CD14-positive monocyte (primary cell): ENCODE results near the gene CCDC15. TPM values are rescaled to one million over a fixed set of nuclear protein-coding genes. Genes with fewer than 3 reads are reported as not detected.

Experiments used
- DNase-seq, 3 donors: peaks; one replicate each; pipeline ENCODE4 v3.0.0-alpha.2; 2011 to 2022
- H2AFZ ChIP-seq: 2 replicates; pipeline ENCODE4 v1.6.0; 2012; ENCODE audit warnings: mild to moderate bottlenecking, low read depth, low read length, inconsistent platforms; ENCODE audit not compliant: insufficient read depth, poor library complexity, severe bottlenecking
- H3K27ac ChIP-seq, 2 donors: 1 replicate in 1 of 2; 2 replicates in 1 of 2; pipeline ENCODE4 v1.5.1; 2012 to 2013; ENCODE audit warnings: low read length in 2 of 2, control low read depth in 1 of 2, inconsistent platforms in 1 of 2, low read depth in 1 of 2, mild to moderate bottlenecking in 1 of 2
- H3K27me3 ChIP-seq, 2 donors: one replicate each; pipeline versions ENCODE4 v1.6.0 to v1.6.1; 2011 to 2013; ENCODE audit warnings: low read length in 2 of 2; ENCODE audit not compliant: control insufficient read depth in 2 of 2, insufficient read depth in 2 of 2
- H3K36me3 ChIP-seq, 2 donors: replicated peaks in 1 of 2; 1 replicate in 1 of 2; 2 replicates in 1 of 2; pipeline versions ENCODE4 v1.5.1 to v1.6.1; 2012 to 2013; ENCODE audit warnings: low read length in 2 of 2, control low read depth in 1 of 2, inconsistent platforms in 1 of 2, mild to moderate bottlenecking in 1 of 2; ENCODE audit not compliant: insufficient read depth in 2 of 2, control insufficient read depth in 1 of 2
- H3K4me1 ChIP-seq, 2 donors: 1 replicate in 1 of 2; 2 replicates in 1 of 2; pipeline versions ENCODE4 v1.5.1 to v1.6.1; 2012 to 2013; ENCODE audit warnings: low read length in 2 of 2, control low read depth in 1 of 2, inconsistent platforms in 1 of 2, mild to moderate bottlenecking in 1 of 2, moderate library complexity in 1 of 2; ENCODE audit not compliant: insufficient read depth in 2 of 2, control insufficient read depth in 1 of 2
- H3K4me2 ChIP-seq: replicated peaks from 2 replicates; pipeline ENCODE3; 2012; ENCODE audit warnings: low read length, moderate library complexity, mild to moderate bottlenecking; ENCODE audit not compliant: poor library complexity, severe bottlenecking; ENCODE audit errors: extremely low read depth
- H3K4me3 ChIP-seq, 3 experiments: fragments of 200-600 bp in 1 of 3; sonication (generic) in 1 of 3; replicated peaks in 1 of 3; 1 replicate in 2 of 3; 2 replicates in 1 of 3; pipeline ENCODE4 v1.5.1; 2011 to 2013; ENCODE audit warnings: low read length in 3 of 3, mild to moderate bottlenecking in 3 of 3, control low read depth in 2 of 3, low read depth in 2 of 3, inconsistent platforms in 1 of 3, moderate library complexity in 1 of 3
- H3K79me2 ChIP-seq: 2 replicates; pipeline ENCODE4 v1.6.0; 2012; ENCODE audit warnings: mild to moderate bottlenecking, control low read depth, inconsistent platforms, low read length, moderate library complexity; ENCODE audit not compliant: insufficient read depth
- H3K9ac ChIP-seq: 2 replicates; pipeline ENCODE4 v1.6.0; 2017; ENCODE audit warnings: low read length, mild to moderate bottlenecking; ENCODE audit not compliant: insufficient read depth, poor library complexity, severe bottlenecking
- H3K9me3 ChIP-seq, 2 donors: replicated peaks in 1 of 2; 1 replicate in 1 of 2; 2 replicates in 1 of 2; pipeline versions ENCODE4 v1.5.1 to v1.6.1; 2012 to 2013; ENCODE audit warnings: low read length in 2 of 2, control low read depth in 1 of 2; ENCODE audit not compliant: control insufficient read depth in 1 of 2, insufficient read depth in 1 of 2
- H4K20me1 ChIP-seq: 2 replicates; pipeline ENCODE4 v1.6.0; 2012; ENCODE audit warnings: mild to moderate bottlenecking, low read length, control low read depth, moderate library complexity; ENCODE audit not compliant: insufficient read depth
- H3K27ac Mint-ChIP-seq, 7 donors: one replicate each; pipeline ENCODE4 v1.8.0; 2020; ENCODE audit warnings: mild to moderate bottlenecking in 7 of 7, mixed read lengths in 7 of 7, moderate library complexity in 6 of 7, inconsistent platforms in 2 of 7
- H3K27me3 Mint-ChIP-seq, 3 donors: one replicate each; pipeline ENCODE4 v1.8.0; 2021 to 2022; ENCODE audit warnings: low read depth in 3 of 3, mild to moderate bottlenecking in 3 of 3, mixed read lengths in 3 of 3, moderate library complexity in 3 of 3, inconsistent platforms in 1 of 3
- H3K36me3 Mint-ChIP-seq, 2 donors: one replicate each; pipeline ENCODE4 v1.8.0; 2020; ENCODE audit warnings: mixed read lengths in 2 of 2, inconsistent platforms in 1 of 2, mild to moderate bottlenecking in 1 of 2
- H3K4me1 Mint-ChIP-seq: one replicate; pipeline ENCODE4 v1.8.0; 2020; ENCODE audit warnings: mild to moderate bottlenecking, mixed read lengths
- H3K4me3 Mint-ChIP-seq, 2 donors: one replicate each; pipeline ENCODE4 v1.8.0; 2020; ENCODE audit warnings: mild to moderate bottlenecking in 2 of 2, mixed read lengths in 2 of 2, moderate library complexity in 1 of 2
- H3K9me3 Mint-ChIP-seq, 7 donors: one replicate each; pipeline ENCODE4 v1.8.0; 2020 to 2022; ENCODE audit warnings: mixed read lengths in 7 of 7, mild to moderate bottlenecking in 6 of 7, moderate library complexity in 6 of 7, inconsistent platforms in 2 of 7
- CTCF ChIP-seq: fragments of 200-600 bp; IDR thresholded peaks from one replicate; pipeline ENCODE4 v1.8.0; 2022; ENCODE audit warnings: antibody characterized with exemption, mild to moderate bottlenecking
- WGBS: methylation state at CpG from one replicate; pipeline ENCODE4 v1.1.5; 2013; ENCODE audit warnings: missing lambda C conversion rate; ENCODE audit not compliant: insufficient coverage; 5-methylcytosine and 5-hydroxymethylcytosine counted together
- intact Hi-C, 2 donors: fragments of 100-400 bp; cut with micrococcal nuclease; formaldehyde crosslinking; loops; one replicate each; pipeline versions ENCODE4 v1.15.0 to v1.15.1; 2023
- polyA plus RNA-seq, 3 donors: library from polyadenylated mRNA; depleted of rRNA in 1 of 3; unstranded in 2 of 3; stranded (reverse) in 1 of 3; fragments of 300-500 nt in 2 of 3; fragments of >200 nt in 1 of 3; fragmentation: Illumina TruSeq in 2 of 3; gene quantifications; 1 replicate in 2 of 3; 2 replicates in 1 of 3; pipeline ENCODE4 v1.2.3, GENCODE V29; 2012 to 2021

CCDC15 gene
- polyA plus RNA-seq, 3 donors = 0.24 to 0.32 (median 0.28) TPM

GRCh38 chr11:125001079-125001778 lies 47.2 kb downstream of the CCDC15 start:
- H3K79me2 ChIP-seq = no peaks in the 10 kb centered on the region
- H3K36me3 ChIP-seq = peaks cover 4 to 32% of the 10 kb centered on the region in 2 donors
- H4K20me1 ChIP-seq = no peaks in the 10 kb centered on the region
- no peak overlapping the region for H3K4me2 ChIP-seq
- Mint-ChIP-seq H3K36me3 (peaks cover 33 to 41% of the 10 kb centered on the region in 2 donors), H3K9me3 (peaks cover 0 to 10% (median 7%) of the 10 kb centered on the region in 7 donors), H3K27ac (no peak overlapping the region), H3K4me3 (no peak overlapping the region), H3K4me1 (no peaks in the 10 kb centered on the region), H3K27me3 (peaks cover 0 to 1% (median 0%) of the 10 kb centered on the region in 3 donors)
- no peak for TF ChIP-seq CTCF
- DNase-seq = no peak
- H3K9ac ChIP-seq = no peak overlapping the region
- H3K27ac ChIP-seq = no peak overlapping the region
- WGBS = no CpG with 5 or more reads among the region's 2 CpGs
- H3K9me3 ChIP-seq = peaks cover 0 to 9% of the 10 kb centered on the region in 2 donors
- intact Hi-C loops = no loop called here
- H3K27me3 ChIP-seq = no peaks in the 10 kb centered on the region
- no peaks in the 10 kb centered on the region for H3K4me1 ChIP-seq
- H3K4me3 ChIP-seq = no peak overlapping the region
- H2AFZ ChIP-seq = no peak overlapping the region

GRCh38 chr11:125001849-125002248 lies 47.8 kb downstream of the CCDC15 start:
- Histone ChIP-seq H3K27ac (no peak overlapping the region), H3K36me3 (peaks cover 4 to 32% of the 10 kb centered on the region in 2 donors), H4K20me1 (no peaks in the 10 kb centered on the region), H3K4me3 (no peak overlapping the region), H2AFZ (no peak overlapping the region), H3K27me3 (no peaks in the 10 kb centered on the region), H3K9me3 (peaks cover 0 to 9% of the 10 kb centered on the region in 2 donors), H3K9ac (no peak overlapping the region), H3K79me2 (no peaks in the 10 kb centered on the region), H3K4me2 (no peak overlapping the region), H3K4me1 (no peaks in the 10 kb centered on the region)
- intact Hi-C loops = no loop called here
- no peaks in the 10 kb centered on the region for H3K4me1 Mint-ChIP-seq
- WGBS = no CpG with 5 or more reads among the region's 2 CpGs
- H3K27me3 Mint-ChIP-seq = peaks cover 0 to 1% (median 0%) of the 10 kb centered on the region in 3 donors
- H3K9me3 Mint-ChIP-seq = peaks cover 0 to 11% (median 8%) of the 10 kb centered on the region in 7 donors
- H3K4me3 Mint-ChIP-seq = no peak overlapping the region
- H3K27ac Mint-ChIP-seq = no peak overlapping the region
- TF ChIP-seq CTCF = no peak
- DNase-seq = no peak
- H3K36me3 Mint-ChIP-seq = peaks cover 34 to 47% of the 10 kb centered on the region in 2 donors
